GM12891 (cell line): ENCODE data around the gene VAPB.

Source experiments
- PAX5 ChIP-seq: IDR thresholded peaks from 2 replicates; pipeline ENCODE4 v1.6.1; 2011; ENCODE audit warnings: low read length, moderate library complexity, mild to moderate bottlenecking; ENCODE audit not compliant: insufficient read depth, severe bottlenecking
- POLR2A ChIP-seq: IDR thresholded peaks from 2 replicates; pipeline ENCODE4 v1.6.1; 2011; ENCODE audit warnings: low read depth, low read length, control low read depth
- POLR2AphosphoS5 ChIP-seq: IDR thresholded peaks from 2 replicates; pipeline ENCODE4 v1.6.1; 2011; ENCODE audit warnings: low read depth, low read length, control low read depth
- SPI1 ChIP-seq: IDR thresholded peaks from 2 replicates; pipeline ENCODE4 v1.6.1; 2011; ENCODE audit warnings: low read depth, low read length, control low read depth
- TAF1 ChIP-seq: IDR thresholded peaks from 2 replicates; pipeline ENCODE4 v1.6.1; 2011; ENCODE audit warnings: low read depth, low read length, control low read depth

GRCh38 chr20:58418949-58419748, 30.1 kb downstream of the VAPB start:
- TF ChIP-seq POLR2AphosphoS5, result no peak
- no peak for TF ChIP-seq POLR2A
- no peak for TF ChIP-seq SPI1
- TF ChIP-seq TAF1, result no peak
- no peak for TF ChIP-seq PAX5
